ENCODE data around the gene SYS1. TPM values are rescaled to one million over a fixed set of nuclear protein-coding genes. Genes with fewer than 3 reads are reported as not detected.
A peak's percentile ranks its signal among the peaks of the same experiment; 100 is the strongest.

The SYS1 gene
- total RNA-seq, 4 donors from 2014 or later, result 30.9 to 49.5 (median 38.7) TPM

- no peaks in the 10 kb centered on the region for H3K9me3 ChIP-seq
- no peaks in the 10 kb centered on the region for H3K4me1 ChIP-seq
- peaks cover 54% of the 10 kb centered on the region for H3K36me3 ChIP-seq
- H3K27ac ChIP-seq, result no peak overlapping the region
- H3K27me3 ChIP-seq, result no peaks in the 10 kb centered on the region
- TF ChIP-seq POLR2AphosphoS5 (IDR thresholded peaks at IDR 0.05), result no peak
- TF ChIP-seq CTCF (IDR thresholded peaks at IDR 0.05), result no peak
- DNase-seq (ENCODE audit: low spot score in 2 of 2), result no peak
- no peak overlapping the region for H3K4me3 ChIP-seq
- WGBS, result 62% methylated on average over 6 of the region's 6 CpGs
Measured at GRCh38 chr20:45325371-45325770, 37.6 kb upstream of the SYS1 start.

DNA sequence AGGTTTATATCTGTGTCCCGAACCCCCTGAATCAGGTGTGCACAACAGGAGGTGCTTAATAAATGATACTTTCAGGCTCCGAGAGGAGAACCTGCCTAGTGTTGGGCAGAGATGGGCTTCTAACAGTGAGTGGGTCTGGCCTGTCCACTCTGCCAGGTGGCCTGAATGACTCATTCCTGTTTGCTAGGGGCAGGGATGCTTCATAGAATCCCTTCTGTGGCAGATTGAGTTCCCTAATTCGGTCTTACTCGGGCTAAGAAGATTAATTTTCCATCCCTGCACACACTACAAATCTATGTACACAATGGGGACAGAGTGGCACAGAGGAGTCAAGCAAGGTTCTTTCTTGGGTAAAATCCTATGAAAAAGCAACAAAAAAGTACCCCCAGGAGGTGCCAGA, 34.5 kb upstream of the SYS1 start:
- WGBS, result 93% methylated on average over 4 of the region's 4 CpGs
- no peaks in the 10 kb centered on the region for H3K9me3 ChIP-seq
- H3K4me3 ChIP-seq, result no peak overlapping the region
- DNase-seq (ENCODE audit: low spot score in 2 of 2), result no peak
- no peak overlapping the region for H3K27ac ChIP-seq
- TF ChIP-seq POLR2AphosphoS5 (IDR thresholded peaks at IDR 0.05), result no peak
- no peaks in the 10 kb centered on the region for H3K4me1 ChIP-seq
- no peaks in the 10 kb centered on the region for H3K27me3 ChIP-seq
- peaks cover 82% of the 10 kb centered on the region for H3K36me3 ChIP-seq

DNA sequence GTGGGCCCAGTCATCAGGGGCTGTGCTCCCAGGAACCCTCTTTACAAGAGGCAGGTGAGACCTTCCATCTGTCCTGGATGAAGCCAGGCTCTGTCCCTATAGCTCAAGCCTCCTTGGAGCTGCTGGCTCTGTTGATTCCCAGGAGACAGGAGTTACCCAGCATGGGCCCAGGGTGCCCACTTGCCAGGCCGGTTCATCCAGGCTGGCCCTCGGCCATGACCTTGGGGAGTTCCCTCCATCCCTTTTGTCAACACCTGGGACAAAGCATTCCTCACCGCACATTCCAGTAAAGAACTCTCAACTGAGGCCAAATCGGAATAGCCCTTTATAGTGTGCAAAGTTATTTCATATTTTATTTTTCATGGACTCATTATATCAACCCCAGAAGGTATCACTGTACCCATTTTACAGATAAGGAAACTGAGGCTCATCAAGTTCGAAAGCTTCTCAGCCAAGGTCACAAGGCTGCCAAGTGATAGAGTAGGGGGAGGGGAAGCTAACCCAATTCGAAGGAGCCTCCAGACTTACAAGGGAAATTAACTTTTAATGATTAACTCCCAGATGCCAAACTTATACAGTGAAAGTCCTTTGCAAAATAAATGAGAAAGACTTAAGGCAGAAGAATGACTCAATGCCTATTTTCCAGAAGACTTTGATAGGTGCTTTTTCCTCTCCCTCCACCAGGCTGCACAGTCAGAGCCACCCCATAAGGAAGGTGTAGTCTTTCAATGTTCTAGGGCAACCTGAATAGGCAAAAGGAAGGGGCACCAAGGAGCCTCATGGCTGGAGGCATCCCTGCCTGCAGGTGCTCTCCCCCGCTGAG, 33.2 kb upstream of the SYS1 start:
- no peaks in the 10 kb centered on the region for H3K27me3 ChIP-seq
- H3K4me1 ChIP-seq, result no peaks in the 10 kb centered on the region
- TF ChIP-seq POLR2A (IDR thresholded peaks at IDR 0.05) (no peak), POLR2AphosphoS5 (IDR thresholded peaks at IDR 0.05) (no peak), EP300 (IDR thresholded peaks at IDR 0.05) (no peak), CTCF (IDR thresholded peaks at IDR 0.05) (no peak)
- no peaks in the 10 kb centered on the region for H3K9me3 ChIP-seq
- no peak overlapping the region for H3K4me3 ChIP-seq
- H3K27ac ChIP-seq, result no peak overlapping the region
- DNase-seq (ENCODE audit: low spot score in 2 of 2), result no peak
- WGBS, result 69% methylated on average over 6 of the region's 7 CpGs
- peaks cover 84% of the 10 kb centered on the region for H3K36me3 ChIP-seq

DNA sequence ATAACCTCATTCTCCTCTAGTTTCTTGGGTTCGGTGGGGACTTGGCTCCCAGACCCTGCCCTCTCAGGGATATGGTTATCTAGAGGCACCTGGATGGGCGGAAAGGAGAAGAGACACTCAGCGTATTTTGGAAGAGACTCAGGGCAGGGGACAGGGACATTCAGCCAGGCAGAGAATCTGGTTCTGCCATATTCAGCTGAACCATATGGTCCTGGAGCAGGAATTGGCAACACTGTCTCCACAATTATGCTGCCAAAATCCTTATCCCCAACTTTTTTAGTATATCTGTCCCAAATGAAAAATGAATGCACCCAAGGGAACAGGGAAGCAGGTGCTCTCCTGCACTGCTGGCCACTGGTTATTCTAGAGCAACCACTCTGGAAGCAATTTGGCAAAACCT, 32.5 kb upstream of the SYS1 start:
- Histone ChIP-seq H3K4me1 (no peaks in the 10 kb centered on the region), H3K27ac (no peak overlapping the region), H3K27me3 (no peaks in the 10 kb centered on the region), H3K4me3 (no peak overlapping the region), H3K9me3 (no peaks in the 10 kb centered on the region), H3K36me3 (peaks cover 83% of the 10 kb centered on the region)
- TF ChIP-seq POLR2AphosphoS5 (IDR thresholded peaks at IDR 0.05) (no peak), CTCF (IDR thresholded peaks at IDR 0.05) (no peak), EP300 (IDR thresholded peaks at IDR 0.05) (no peak), POLR2A (IDR thresholded peaks at IDR 0.05) (no peak)
- 100% methylated on average over 3 of the region's 3 CpGs for WGBS
- no peak for DNase-seq (ENCODE audit: low spot score in 2 of 2)

- H3K36me3 ChIP-seq, result peaks cover 26% of the 10 kb centered on the region
- peak in 2 of 3 donors; percentile 52 to 57 for TF ChIP-seq POLR2AphosphoS5 (IDR thresholded peaks at IDR 0.05)
- no peak for TF ChIP-seq CTCF (IDR thresholded peaks at IDR 0.05)
- WGBS, result 51% methylated on average over 10 of the region's 11 CpGs
Measured at GRCh38 chr20:45336530-45337366, 26.2 kb upstream of the SYS1 start.

More at GRCh38 chr20:45336530-45337366, 26.2 kb upstream of the SYS1 start:
- no peak overlapping the region for H3K4me3 ChIP-seq
- DNase-seq (ENCODE audit: low spot score in 2 of 2), result no peak
- H3K9me3 ChIP-seq, result no peaks in the 10 kb centered on the region
- H3K27me3 ChIP-seq, result no peaks in the 10 kb centered on the region
- H3K4me1 ChIP-seq, result peaks cover 60% of the 10 kb centered on the region
- peak overlapping the region; percentile 94 for H3K27ac ChIP-seq
